GM21737 (cell line): ENCODE data around the gene CTSS.
"Not testable (repeated sequence)": the region's sequence is repeated elsewhere in the genome, so short reads cannot be mapped to it uniquely, and the experiment has no call there.

Source experiments
- ATAC-seq: cut with Tn5 transposase; IDR thresholded peaks from one replicate; pipeline ENCODE4 v1.9.1; 2021; ENCODE audit warnings: mild to moderate bottlenecking, moderate library complexity; ENCODE audit not compliant: unreplicated experiment

CTSS gene

GRCh38 chr1:150765296-150765976, at the start of gene CTSS:
TSS of gene CTSS (minus strand) at chr1:150765778. CDS start at chr1:150764763, 1,015 bp downstream.
- peak; percentile 64 for ATAC-seq

- ATAC-seq: no peak
Observed at GRCh38 chr1:150813028-150813707, 47.6 kb upstream of the CTSS start.

- ATAC-seq: no peak
Observed at GRCh38 chr1:150810958-150811659, 45.5 kb upstream of the CTSS start.

GRCh38 chr1:150809651-150810050, 44.1 kb upstream of the CTSS start:
- ATAC-seq: no peak

GRCh38 chr1:150808846-150809245, 43.3 kb upstream of the CTSS start:
- no peak for ATAC-seq

- ATAC-seq: no peak
Observed at GRCh38 chr1:150808121-150808520, 42.5 kb upstream of the CTSS start, which contains the start of gene CTSK. TSS of gene CTSK (minus strand) at chr1:150808260. CDS start at chr1:150806805, 1,455 bp downstream.

- no peak for ATAC-seq
Observed at GRCh38 chr1:150807249-150808023, 41.9 kb upstream of the CTSS start.

GRCh38 chr1:150805899-150806298, 40.3 kb upstream of the CTSS start:
- ATAC-seq: no peak

- ATAC-seq: no peak
Observed at GRCh38 chr1:150804671-150805070, 39.1 kb upstream of the CTSS start.

GRCh38 chr1:150799089-150799488, 33.5 kb upstream of the CTSS start:
- no peak for ATAC-seq

- no peak for ATAC-seq
Observed at GRCh38 chr1:150798525-150798924, 32.9 kb upstream of the CTSS start.

GRCh38 chr1:150796374-150796773, 30.8 kb upstream of the CTSS start:
- ATAC-seq: no peak

- not testable (repeated sequence) for ATAC-seq
Observed at GRCh38 chr1:150793778-150794177, 28.2 kb upstream of the CTSS start.

- no peak for ATAC-seq
Observed at GRCh38 chr1:150793221-150793620, 27.6 kb upstream of the CTSS start.

- no peak for ATAC-seq
Observed at GRCh38 chr1:150791585-150791984, 26.0 kb upstream of the CTSS start.

GRCh38 chr1:150789396-150789795, 23.8 kb upstream of the CTSS start:
- ATAC-seq: no peak

GRCh38 chr1:150788946-150789345, 23.4 kb upstream of the CTSS start:
- ATAC-seq: no peak

GRCh38 chr1:150787455-150787854, 21.9 kb upstream of the CTSS start:
- no peak for ATAC-seq

- no peak for ATAC-seq
Observed at GRCh38 chr1:150780510-150780909, 14.9 kb upstream of the CTSS start.

GRCh38 chr1:150778409-150778808, 12.8 kb upstream of the CTSS start:
- ATAC-seq: no peak

- no peak for ATAC-seq
Observed at GRCh38 chr1:150777544-150777943, 12.0 kb upstream of the CTSS start.
